ENCODE measurements around the gene RBP5.

Gene RBP5

GRCh38 chr12:7161327-7161726, 32.6 kb upstream of the RBP5 start:
- no peak for TF ChIP-seq CTCF (IDR thresholded peaks at IDR 0.05)

- no peak for TF ChIP-seq CTCF (IDR thresholded peaks at IDR 0.05)
Observed at GRCh38 chr12:7160183-7160582, 31.5 kb upstream of the RBP5 start.

GRCh38 chr12:7158781-7159609, 30.3 kb upstream of the RBP5 start:
- TF ChIP-seq CTCF (IDR thresholded peaks at IDR 0.05) = no peak

- TF ChIP-seq CTCF (IDR thresholded peaks at IDR 0.05) = no peak
Observed at GRCh38 chr12:7157391-7157790, 28.7 kb upstream of the RBP5 start.

- no peak for TF ChIP-seq CTCF (IDR thresholded peaks at IDR 0.05)
Observed at GRCh38 chr12:7156259-7157197, 27.8 kb upstream of the RBP5 start.

GRCh38 chr12:7155471-7156034, 26.9 kb upstream of the RBP5 start:
- no peak for TF ChIP-seq CTCF (IDR thresholded peaks at IDR 0.05)

- no peak for TF ChIP-seq CTCF (IDR thresholded peaks at IDR 0.05)
Observed at GRCh38 chr12:7154901-7155470, 26.3 kb upstream of the RBP5 start.

Data from LNCAP (cell line).